GM12878 (cell line): ENCODE results near the gene ABCB8. TPM values are rescaled to one million over a fixed set of nuclear protein-coding genes. Genes with fewer than 3 reads are reported as not detected.

ENCODE experiments used
- ATAC-seq: fragments of 200-7000 bp; cut with Tn5 transposase; 3 replicates; pipeline ENCODE4 v1.9.1; 2020; ENCODE audit warnings: mild to moderate bottlenecking, moderate library complexity
- BruUV-seq: library from RNA; stranded (reverse); fragments of 400-500 nt; replicated peaks from 2 replicates; lab custom pipeline; 2021; lab: Mats Ljungman, UMichigan
- CTCF ChIA-PET: fragments of 300-600 bp; sonication (Branson Sonifier 250); formaldehyde crosslinking; extraction: SDS; loops from one replicate; lab custom pipeline; 2021; ENCODE audit warnings: inconsistent platforms; lab: Yijun Ruan, JAX
- POLR2A ChIA-PET: fragments of 350-600 bp; formaldehyde crosslinking; extraction: SDS; loops from one replicate; lab custom pipeline; 2021; ENCODE audit warnings: inconsistent platforms; lab: Charles Lee
- RAD21 ChIA-PET: fragments of 300-600 bp; sonication (Branson Sonifier 250); formaldehyde crosslinking; loops from one replicate; lab custom pipeline; 2023; ENCODE audit warnings: antibody characterized with exemption; ENCODE audit not compliant: unreplicated experiment; lab: Charles Lee
- SMC1A ChIA-PET: fragments of 300-600 bp; sonication (Branson Sonifier 250); formaldehyde crosslinking; loops from one replicate; lab custom pipeline; 2023; ENCODE audit not compliant: unreplicated experiment, uncharacterized antibody; lab: Charles Lee
- DNase-seq: peaks from one replicate; pipeline ENCODE4 v3.0.0-alpha.2; 2011; ENCODE audit warnings: low read depth, low spot score
- FAIRE-seq: peaks from 3 replicates; lab custom pipeline; 2011; peaks lifted over from hg19 to GRCh38; lab: Jason Lieb, UNC
- H2AFZ ChIP-seq: 2 replicates; pipeline ENCODE4 v1.6.0; 2011; ENCODE audit warnings: low read depth, low read length, control low read depth; ENCODE audit not compliant: control insufficient read depth
- H3K27ac ChIP-seq: 2 replicates; pipeline ENCODE4 v1.5.1; 2011; ENCODE audit warnings: control low read depth; ENCODE audit not compliant: control insufficient read depth, insufficient read depth
- H3K27me3 ChIP-seq, 2 experiments: replicated peaks in 1 of 2; 2 replicates each; pipeline versions ENCODE4 v1.6.0 to v1.6.1; 2011; ENCODE audit warnings: low read length in 1 of 2; ENCODE audit not compliant: control insufficient read depth in 2 of 2, insufficient read depth in 2 of 2
- H3K36me3 ChIP-seq, 2 experiments: 2 replicates each; pipeline ENCODE4 v1.5.1; 2011; ENCODE audit warnings: low read length in 1 of 2; ENCODE audit not compliant: control insufficient read depth in 2 of 2, insufficient read depth in 2 of 2
- H3K4me1 ChIP-seq: 2 replicates; pipeline ENCODE4 v1.6.1; 2011; ENCODE audit warnings: mild to moderate bottlenecking, low read length, moderate library complexity, mixed read lengths; ENCODE audit not compliant: control insufficient read depth, insufficient read depth
- H3K4me2 ChIP-seq: 2 replicates; pipeline ENCODE4 v1.6.0; 2011; ENCODE audit warnings: control low read depth; ENCODE audit not compliant: control insufficient read depth, insufficient read depth
- H3K4me3 ChIP-seq: fragments of 200-600 bp; sonication (generic); 2 replicates; pipeline ENCODE4 v1.5.1; 2016
- H3K79me2 ChIP-seq: 2 replicates; pipeline ENCODE4 v1.6.0; 2011; ENCODE audit warnings: low read length; ENCODE audit not compliant: control insufficient read depth, insufficient read depth
- H3K9ac ChIP-seq: 2 replicates; pipeline ENCODE4 v1.8.0; 2011; ENCODE audit warnings: low read length, control low read depth, mixed read lengths; ENCODE audit not compliant: control insufficient read depth, insufficient read depth
- H3K9me3 ChIP-seq: replicated peaks from 3 replicates; pipeline ENCODE4 v1.5.1; 2011; ENCODE audit warnings: mild to moderate bottlenecking, low read length; ENCODE audit not compliant: control insufficient read depth, insufficient read depth
- H4K20me1 ChIP-seq: 2 replicates; pipeline ENCODE4 v1.6.0; 2011; ENCODE audit not compliant: control insufficient read depth, insufficient read depth
- ATF3 ChIP-seq: IDR thresholded peaks from 2 replicates; pipeline ENCODE4 v1.6.1; 2011; ENCODE audit warnings: low read depth, mild to moderate bottlenecking, low read length, moderate library complexity, borderline replicate concordance; ENCODE audit errors: extremely low read depth
- BHLHE40 ChIP-seq, 2 experiments: fragments of 450-650 bp in 1 of 2; IDR thresholded peaks; 2 replicates each; pipeline ENCODE4 v1.6.1; 2011 to 2017; ENCODE audit warnings: low read depth in 2 of 2, borderline replicate concordance in 1 of 2, improper control_type of control experiment in 1 of 2, low read length in 1 of 2, mild to moderate bottlenecking in 1 of 2
- BMI1 ChIP-seq: fragments of 450-650 bp; IDR thresholded peaks from 2 replicates; pipeline ENCODE4 v1.6.1; 2016; ENCODE audit warnings: mild to moderate bottlenecking, moderate library complexity, borderline replicate concordance
- CREM ChIP-seq: IDR thresholded peaks from 2 replicates; pipeline ENCODE4 v1.6.1; 2014; ENCODE audit warnings: antibody characterized with exemption, low read depth
- JUND ChIP-seq: IDR thresholded peaks from 2 replicates; pipeline ENCODE4 v1.6.1; 2012; ENCODE audit warnings: low read depth, mild to moderate bottlenecking, low read length, improper control_type of control experiment, moderate library complexity
- PAX5 ChIP-seq: IDR thresholded peaks from 2 replicates; pipeline ENCODE4 v1.6.1; 2011; ENCODE audit warnings: low read depth, low read length, borderline replicate concordance
- RCOR1 ChIP-seq: conservative IDR thresholded peaks from 2 replicates; pipeline ENCODE4 v1.6.1; 2012; ENCODE audit warnings: low read depth, low read length, improper control_type of control experiment
- SKIL ChIP-seq: fragments of 450-650 bp; IDR thresholded peaks from 2 replicates; pipeline ENCODE4 v1.6.1; 2017; ENCODE audit warnings: mild to moderate bottlenecking, low read depth, inconsistent platforms; ENCODE audit not compliant: poor library complexity, severe bottlenecking
- WGBS: methylation state at CpG from one replicate; pipeline ENCODE4 v1.1.6; 2016; ENCODE audit warnings: low lambda C conversion rate; ENCODE audit not compliant: insufficient replicate concordance, insufficient coverage; ENCODE audit errors: missing lambda C conversion rate; 5-methylcytosine and 5-hydroxymethylcytosine counted together
- in situ Hi-C: fragments of 300-500 bp; cut with MboI; formaldehyde crosslinking; loops from 9 replicates; pipeline ENCODE4 v1.14.3; 2018; ENCODE audit warnings: mixed read lengths
- intact Hi-C: fragments of 100-400 bp; cut with micrococcal nuclease; formaldehyde crosslinking; loops from one replicate; pipeline ENCODE4 v1.14.2; 2022; ENCODE audit not compliant: unreplicated experiment
- polyA plus RNA-seq, 11 experiments: library from polyadenylated mRNA; depleted of rRNA in 4 of 11; unstranded in 6 of 11; stranded (reverse) in 5 of 11; fragments of >200 nt; fragmentation: Nextera tagmentation in 4 of 11; fragmentation: Illumina TruSeq in 1 of 11; extraction: Ambion mirVana in 4 of 11; extraction: Trizol in 1 of 11; gene quantifications; 1 replicate in 1 of 11; 2 replicates in 10 of 11; pipeline versions ENCODE4 v1.2.1 to v1.2.3, GENCODE V29; 2011 to 2016; ENCODE audit warnings: inconsistent platforms in 2 of 11, missing spikeins in 2 of 11, low read depth in 1 of 11
- total RNA-seq, 4 experiments: library from RNA; depleted of rRNA in 3 of 4; stranded (reverse); fragments of >200 nt in 3 of 4; fragmentation: Illumina TruSeq in 1 of 4; extraction: Trizol in 1 of 4; gene quantifications; 2 replicates each; pipeline versions ENCODE4 v1.2.1 to v1.2.3, GENCODE V29; 2013 to 2021

The ABCB8 gene
- total and polyA plus RNA-seq, 10 of the 15 experiments (the other 5 are each of a cell fraction or from before 2014, with no cell fraction given), result 0.77 to 34.8 (median 18.9) TPM

GRCh38 chr7:151075662-151075971 lies 47.4 kb downstream of the ABCB8 start:
- in situ Hi-C loops, result no loop called here
- FAIRE-seq, result no peak

More at GRCh38 chr7:151075662-151075971, 47.4 kb downstream of the ABCB8 start:
- Histone ChIP-seq H3K79me2 (peaks cover 18% of the 10 kb centered on the region), H4K20me1 (no peaks in the 10 kb centered on the region; the same call in 1 of the 2 replicates), H2AFZ (no peak overlapping the region), H3K27ac (no peak overlapping the region), H3K4me3 (no peak overlapping the region), H3K4me2 (no peak overlapping the region), H3K4me1 (peaks cover 8% of the 10 kb centered on the region), H3K27me3 (no peaks in the 10 kb centered on the region), H3K36me3 (peaks cover 0 to 27% of the 10 kb centered on the region in 2 experiments; a peak in 3 of 4 replicates), H3K9ac (no peak overlapping the region), H3K9me3 (no peaks in the 10 kb centered on the region)
- ChIA-PET SMC1A (no interaction called here), RAD21 (no interaction called here), CTCF (no interaction called here), POLR2A (no interaction called here)
- ATAC-seq, result no peak
- intact Hi-C loops, result no loop called here
- TF ChIP-seq BMI1, result no peak
- no peak for TF ChIP-seq CREM
- TF ChIP-seq ATF3, result no peak
- no peak for TF ChIP-seq PAX5
- no peak for TF ChIP-seq SKIL
- TF ChIP-seq RCOR1, result no peak
- no peak for TF ChIP-seq BHLHE40 (IDR thresholded peaks at IDR 0.05; ENCODE audit: borderline replicate concordance in 1 of 2, low read depth in 2 of 2, low read length in 1 of 2)
- no peak for TF ChIP-seq JUND
- no TSS peak for BruUV-seq
- DNase-seq, result no peak
- WGBS, result 92% methylated on average over 6 of the region's 7 CpGs
